ENCODE results near the gene TMCC2.
A peak's percentile ranks its signal among the peaks of the same experiment; 100 is the strongest.

The TMCC2 gene

DNA sequence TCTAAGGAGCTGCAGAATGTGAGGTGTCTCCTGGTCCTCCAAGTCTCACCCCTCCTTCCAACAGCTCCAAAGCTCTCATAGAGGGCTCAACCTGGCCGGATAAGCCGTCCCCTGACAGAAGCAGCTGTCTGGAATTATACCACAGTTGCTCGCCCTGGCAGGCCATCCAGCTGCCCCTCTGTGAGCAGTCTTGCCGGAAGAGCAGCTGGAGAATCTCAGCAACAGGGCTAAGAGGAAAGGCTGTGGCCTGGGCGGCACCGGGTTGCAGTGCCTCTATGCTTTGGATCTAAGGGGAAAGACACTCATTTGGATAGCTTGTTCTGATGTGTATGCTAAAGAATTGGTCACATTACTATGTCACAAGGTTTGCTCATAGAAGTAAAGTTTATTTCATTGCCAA, 12.4 kb downstream of the TMCC2 start:
- DNase-seq (ENCODE audit: low read depth) = no peak

DNA sequence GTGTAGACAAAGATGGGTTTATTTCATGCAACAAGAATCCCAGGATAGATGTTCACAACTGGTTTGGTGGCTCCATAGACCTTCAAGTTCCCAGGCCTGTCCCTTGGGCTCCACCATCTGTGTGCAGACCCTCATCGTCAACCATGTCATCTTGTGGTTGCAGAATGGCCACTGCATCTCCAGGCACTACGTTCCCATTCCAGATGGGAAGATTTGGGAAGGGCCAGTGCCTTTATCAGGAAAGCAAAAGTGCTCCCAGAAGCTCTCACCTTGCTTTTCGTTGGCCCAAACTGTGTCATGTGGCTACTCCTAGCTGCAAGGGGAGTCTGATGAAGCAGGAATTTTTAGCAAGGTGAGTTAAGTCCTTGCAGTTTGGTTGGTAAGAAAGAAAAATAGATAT, 12.8 kb downstream of the TMCC2 start:
- DNase-seq (ENCODE audit: low read depth) = no peak

GRCh38 chr1:205241366-205242030, 13.8 kb downstream of the TMCC2 start:
- DNase-seq (ENCODE audit: low read depth) = no peak

DNA sequence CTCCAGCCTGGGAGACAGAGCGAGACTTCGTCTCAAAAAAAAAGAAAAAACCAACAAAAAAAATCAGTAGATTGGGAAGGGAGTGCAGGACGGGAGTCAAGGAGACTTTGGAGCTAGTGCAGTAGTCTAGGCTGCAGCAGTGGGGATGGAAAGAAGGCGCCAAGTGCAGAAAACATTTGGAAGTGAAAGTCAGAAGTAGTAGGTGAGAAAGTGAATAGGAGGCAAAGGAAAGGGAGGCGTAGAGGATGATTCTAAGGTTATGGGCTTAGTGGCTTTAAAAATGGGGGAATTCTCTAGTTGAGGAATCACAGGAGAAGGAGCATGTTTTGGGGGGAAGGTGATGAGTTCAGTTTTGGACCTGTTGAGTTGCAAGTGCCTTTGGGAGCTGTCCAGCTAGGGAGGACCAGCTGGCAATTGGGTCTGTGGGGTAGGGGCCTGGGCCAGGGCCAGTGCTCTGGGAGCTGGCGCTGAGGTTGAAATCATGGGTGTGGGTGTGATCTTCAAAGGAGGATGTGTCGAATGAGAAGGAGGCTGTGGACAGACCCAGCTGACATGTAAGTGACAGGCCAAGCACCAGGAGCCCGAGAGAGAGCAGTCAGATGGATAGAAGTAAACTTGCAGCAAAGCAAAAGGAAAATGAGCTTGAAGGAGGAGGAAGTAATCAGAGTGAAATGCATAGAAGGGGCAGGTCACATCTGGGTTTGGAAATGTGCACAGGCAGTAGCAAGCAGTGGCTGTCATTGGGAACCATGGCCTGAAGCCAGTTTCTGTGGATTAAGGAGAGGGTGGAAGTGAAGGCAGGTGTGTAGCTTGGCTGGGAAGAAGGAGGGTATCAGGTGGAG, 15.8 kb downstream of the TMCC2 start:
- no peak for DNase-seq (ENCODE audit: low read depth)

DNA sequence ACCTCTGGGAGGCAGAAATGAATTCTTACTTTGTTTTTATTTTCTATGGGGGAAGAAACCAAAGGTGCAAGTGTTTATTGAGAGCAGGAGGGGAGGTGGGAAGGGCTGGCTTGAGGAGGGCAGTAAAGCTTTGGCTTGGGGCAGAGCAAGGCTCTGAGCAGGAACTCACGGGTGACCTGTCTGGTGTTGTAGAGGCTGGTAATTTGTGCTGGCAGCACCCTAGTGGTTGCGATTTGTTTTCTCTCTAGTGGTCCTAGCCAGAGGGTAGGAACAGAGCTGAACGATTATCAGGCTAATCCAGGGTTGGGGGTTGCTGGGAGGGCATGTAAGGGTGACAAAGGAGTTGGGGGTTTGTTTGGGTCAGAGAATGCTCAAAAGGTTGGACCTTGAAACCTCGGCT, 16.6 kb downstream of the TMCC2 start:
- DNase-seq (ENCODE audit: low read depth) = no peak

GRCh38 chr1:205245096-205245495, 17.4 kb downstream of the TMCC2 start:
- DNase-seq (ENCODE audit: low read depth) = no peak

DNA sequence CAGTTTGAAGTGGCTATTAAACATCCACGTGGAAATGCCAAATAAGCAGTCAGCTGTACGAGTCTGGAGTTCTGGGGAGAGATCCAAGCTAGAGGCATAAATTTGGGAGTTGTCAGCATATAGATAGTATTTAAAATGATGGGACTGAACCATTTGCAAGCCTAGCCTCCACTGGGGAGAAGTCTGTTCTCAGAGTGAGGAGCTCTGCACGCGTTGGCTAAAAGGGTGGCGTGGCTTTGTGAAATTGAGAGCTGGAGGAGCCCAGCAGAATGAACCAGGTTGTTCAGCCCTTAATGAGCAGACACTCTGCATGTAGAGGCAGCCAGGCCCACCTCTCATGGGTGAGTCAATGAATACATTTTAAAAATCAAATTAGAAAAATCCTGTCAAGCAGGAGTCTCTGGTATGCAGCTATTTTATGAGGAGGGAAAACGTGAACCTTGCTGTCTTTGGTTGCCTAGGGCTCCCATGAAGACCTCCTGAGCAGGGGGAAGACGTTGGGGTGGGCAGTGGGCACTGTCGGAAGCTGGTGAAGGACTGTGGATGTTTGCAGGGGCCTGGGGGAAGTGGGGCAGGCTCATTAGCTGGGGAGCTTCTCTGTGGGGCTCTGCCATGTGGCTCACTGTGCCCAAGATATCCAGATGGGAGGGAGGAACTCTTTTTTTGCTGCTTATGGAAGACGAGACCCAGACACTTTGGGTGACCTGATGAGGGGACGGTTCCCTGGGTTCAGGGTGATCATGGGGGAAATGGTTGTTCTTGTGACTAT, 18.8 kb downstream of the TMCC2 start:
- no peak for DNase-seq (ENCODE audit: low read depth)

DNA sequence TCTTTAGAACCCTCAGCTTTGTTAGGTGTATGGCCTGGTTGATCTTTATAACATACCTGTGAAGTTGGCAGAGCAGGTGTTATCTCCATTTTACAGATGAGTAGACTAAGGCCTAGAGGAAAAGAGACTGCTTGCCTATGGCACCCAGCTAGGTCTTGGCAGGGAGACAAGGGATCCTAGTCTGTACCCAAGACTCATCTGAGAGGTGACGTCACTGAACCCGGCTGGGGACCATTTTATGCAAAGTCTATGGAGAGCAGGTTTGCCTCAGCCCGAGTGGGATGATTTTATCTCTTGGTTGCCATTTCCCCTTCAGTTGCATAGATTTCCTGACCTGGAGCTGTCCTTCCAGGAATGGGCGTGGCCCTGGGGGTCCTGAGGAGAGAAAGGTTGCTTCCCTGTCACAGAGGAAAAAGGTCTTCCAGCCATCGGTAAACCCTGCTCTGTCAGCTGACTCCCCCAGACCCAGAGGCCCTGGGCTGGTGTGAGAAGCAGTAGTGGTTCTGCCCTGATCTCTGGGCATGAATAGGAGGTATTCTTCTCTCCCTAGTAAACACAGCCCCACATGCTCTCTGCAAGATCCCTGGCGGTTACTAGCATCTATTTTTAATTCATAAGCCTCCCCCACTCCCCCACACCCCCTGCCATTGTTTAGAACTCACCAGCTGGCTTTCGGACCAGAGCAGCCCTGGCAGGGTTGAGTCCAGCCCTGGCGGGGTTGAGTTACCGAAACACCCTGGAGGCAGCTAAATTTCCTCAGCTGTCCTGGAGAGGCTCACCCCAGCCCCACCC, 19.6 kb downstream of the TMCC2 start:
- peak; percentile 26 for DNase-seq (ENCODE audit: low read depth)

DNA sequence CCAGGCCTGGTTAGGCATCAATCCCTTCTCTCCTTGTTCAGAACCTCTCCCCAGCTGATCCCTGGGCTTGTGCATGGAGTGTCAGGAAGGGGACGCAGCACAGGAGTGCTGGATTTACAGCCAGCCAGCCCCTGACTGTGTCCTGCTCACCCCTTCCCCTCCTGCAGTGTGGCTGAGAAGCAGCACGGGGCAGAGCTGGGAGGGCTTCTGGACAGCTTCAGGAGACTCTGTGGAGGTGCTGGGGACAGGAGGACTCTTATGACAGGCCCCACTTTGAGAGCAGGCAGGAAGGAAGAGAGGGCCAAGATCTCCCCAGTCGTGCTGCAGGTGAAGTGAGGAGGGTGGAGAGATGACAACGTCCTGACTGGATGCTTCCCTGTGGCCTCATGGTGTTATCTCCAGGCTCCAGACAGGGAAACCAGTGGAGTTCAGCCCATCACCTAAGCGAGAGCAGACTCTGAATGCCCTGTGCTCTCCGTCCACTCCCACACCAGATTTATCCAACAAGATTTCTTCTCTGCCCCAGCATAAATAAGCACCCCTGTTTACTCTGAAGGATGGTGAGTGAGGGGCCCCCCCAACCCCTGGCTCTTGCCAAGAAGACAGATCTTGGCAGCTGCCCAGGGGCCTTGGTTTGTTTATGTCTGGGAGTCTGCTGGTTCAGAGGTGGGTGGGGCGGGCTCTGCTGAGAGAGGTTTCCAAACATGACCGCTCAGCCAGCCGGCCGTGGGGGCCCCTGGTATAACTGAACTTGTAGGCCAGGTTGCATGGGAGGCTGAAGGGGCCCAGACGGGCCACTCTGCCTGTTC, 21.3 kb downstream of the TMCC2 start:
- DNase-seq (ENCODE audit: low read depth) = no peak

- DNase-seq (ENCODE audit: low read depth) = no peak
Observed at GRCh38 chr1:205249651-205250050, 21.9 kb downstream of the TMCC2 start.

GRCh38 chr1:205250699-205251098, 23.0 kb downstream of the TMCC2 start:
- DNase-seq (ENCODE audit: low read depth) = no peak

- DNase-seq (ENCODE audit: low read depth) = no peak
Observed at GRCh38 chr1:205251576-205251975, 23.8 kb downstream of the TMCC2 start.

DNA sequence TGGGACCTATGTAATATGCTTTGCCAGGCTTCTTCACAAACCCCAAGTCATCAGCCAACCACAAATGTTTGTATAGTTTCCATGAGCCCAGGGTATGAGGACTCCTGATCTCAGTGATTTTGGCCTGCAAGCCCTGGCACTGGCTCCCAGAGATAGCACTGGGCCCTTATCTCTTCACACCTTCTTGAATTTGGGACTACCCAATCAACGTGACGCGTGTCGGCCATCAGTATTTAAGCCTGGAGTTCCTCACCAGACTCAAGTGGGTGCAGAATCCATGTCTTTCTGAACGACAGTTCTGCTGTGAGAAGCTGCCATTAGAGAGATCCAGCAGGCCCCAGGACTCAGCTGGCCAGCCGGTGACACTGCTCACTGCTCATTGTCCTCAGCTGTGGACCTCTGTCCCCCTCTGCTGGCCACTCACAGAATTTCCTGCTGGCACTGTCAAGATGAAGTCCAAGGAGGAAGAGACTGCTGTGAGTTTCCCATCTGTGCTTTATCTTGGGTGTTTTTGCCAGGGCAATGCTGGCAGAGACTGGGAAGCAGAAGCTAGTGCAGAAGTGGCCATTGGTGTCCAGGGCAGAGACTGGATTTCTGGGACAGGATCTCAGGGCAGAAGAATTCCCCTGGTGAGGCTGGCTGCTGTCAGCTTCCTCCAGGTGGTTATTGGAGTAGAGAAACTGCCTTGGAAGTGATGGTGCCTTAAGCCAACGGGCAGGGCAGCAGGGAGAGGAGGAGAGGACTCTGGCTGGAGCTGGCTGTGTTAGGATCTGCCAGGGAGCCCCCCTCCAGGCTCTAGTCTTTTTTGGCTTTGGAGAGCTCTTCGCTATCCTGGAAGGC, 28.4 kb downstream of the TMCC2 start:
- peak; percentile 75 for DNase-seq (ENCODE audit: low read depth)

- no peak for DNase-seq (ENCODE audit: low read depth)
Observed at GRCh38 chr1:205256951-205257625, 29.3 kb downstream of the TMCC2 start.

- no peak for DNase-seq (ENCODE audit: low read depth)
Observed at GRCh38 chr1:205257735-205258134, 30.0 kb downstream of the TMCC2 start.

DNA sequence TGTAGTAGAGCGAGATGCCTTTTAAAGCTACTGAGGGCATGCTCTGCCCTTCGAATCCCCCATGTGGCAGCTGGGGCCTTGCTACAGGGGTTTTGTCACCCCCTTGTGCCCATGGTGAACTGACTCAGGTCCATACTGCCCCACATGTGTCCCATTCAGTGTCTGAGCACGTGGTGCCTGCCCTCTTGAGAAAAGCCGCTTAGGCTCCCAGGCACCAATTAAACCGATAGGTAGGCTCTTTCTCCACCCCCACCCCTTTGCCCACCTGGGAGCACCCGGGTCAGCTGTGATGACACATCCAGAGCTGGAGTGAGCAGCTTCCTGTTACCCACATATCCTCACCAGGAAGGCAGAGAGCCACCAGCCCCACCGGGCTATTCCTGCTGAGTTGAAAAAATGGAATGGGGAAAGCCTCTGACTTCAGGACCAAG, 30.5 kb downstream of the TMCC2 start:
- no peak for DNase-seq (ENCODE audit: low read depth)

DNA sequence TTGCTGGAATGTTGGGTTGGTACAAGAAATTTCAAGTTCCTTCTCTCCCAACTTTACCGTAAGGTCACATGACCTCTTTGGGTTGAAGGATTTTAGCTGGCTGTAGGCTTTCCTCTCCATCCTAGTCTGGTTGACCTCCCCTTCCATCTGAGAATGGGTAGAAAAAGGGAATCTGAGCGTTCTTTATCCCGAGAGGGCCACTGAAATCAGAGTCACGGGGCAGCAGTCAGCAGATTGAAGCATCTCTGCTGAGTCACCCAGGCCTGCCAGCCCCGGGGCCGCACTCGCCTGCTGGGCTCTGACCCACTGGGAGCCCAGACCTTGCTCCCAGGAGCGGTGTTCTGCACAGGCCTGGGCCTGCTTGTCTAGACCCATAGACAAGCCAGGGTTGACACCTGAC, 31.0 kb downstream of the TMCC2 start:
- DNase-seq (ENCODE audit: low read depth) = no peak

DNA sequence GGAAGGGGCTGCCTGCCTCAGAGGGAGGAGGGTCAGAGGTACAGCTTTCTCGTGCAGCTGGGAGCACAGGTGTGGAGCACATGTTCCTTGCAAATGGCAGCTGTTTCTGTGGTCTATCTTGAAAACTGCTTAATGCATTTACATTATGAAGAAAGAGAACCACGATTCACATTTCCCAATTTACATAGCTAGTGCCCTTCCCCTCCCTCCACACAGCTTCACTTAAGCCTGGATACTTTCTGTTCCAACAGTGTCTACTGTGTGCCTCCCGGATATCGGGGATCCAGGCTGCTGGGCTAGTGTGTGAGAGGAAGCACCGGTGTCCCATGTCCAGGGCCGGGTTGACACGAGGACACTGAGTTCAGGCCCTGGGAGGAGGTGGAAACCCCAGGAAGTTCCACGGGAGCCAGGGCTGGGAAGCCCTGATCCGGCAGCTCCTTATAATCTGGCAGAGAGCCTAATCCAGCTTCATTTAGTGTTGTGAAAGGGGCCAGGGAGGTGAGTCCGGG, 31.6 kb downstream of the TMCC2 start:
- no peak for DNase-seq (ENCODE audit: low read depth)

DNA sequence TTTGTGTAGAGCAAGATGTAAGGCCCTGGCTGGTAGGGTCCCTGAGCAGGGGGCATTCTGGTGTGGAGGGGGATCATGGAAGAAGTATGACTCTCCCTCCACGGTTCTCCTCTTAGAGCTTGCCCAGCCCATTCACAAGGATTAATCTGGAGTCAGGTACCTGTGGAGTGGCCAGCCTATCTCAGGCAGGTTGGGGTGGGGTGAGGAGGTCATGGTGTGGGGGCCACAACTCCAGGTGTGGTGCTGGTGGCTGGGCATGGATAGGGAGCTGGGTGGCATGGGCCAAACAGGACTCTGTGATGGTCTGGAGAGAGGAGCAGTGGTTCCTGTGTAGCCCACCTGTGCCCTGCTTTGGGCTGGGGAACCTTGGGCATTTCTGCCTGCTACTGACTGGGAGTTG, 32.3 kb downstream of the TMCC2 start:
- no peak for DNase-seq (ENCODE audit: low read depth)

Data from fibroblast of gingiva (primary cell).